Mesodermal cell (in vitro differentiated cells): ENCODE results near the gene HADH. TPM values are rescaled to one million over a fixed set of nuclear protein-coding genes. Genes with fewer than 3 reads are reported as not detected.
"Not testable (repeated sequence)": the region's sequence is repeated elsewhere in the genome, so short reads cannot be mapped to it uniquely, and the experiment has no call there.

ENCODE experiments used
- H3K27ac ChIP-seq: 2 replicates; pipeline ENCODE4 v1.7.0; 2013; ENCODE audit warnings: mild to moderate bottlenecking, low read depth, low read length, moderate library complexity; ENCODE audit not compliant: severe bottlenecking
- H3K36me3 ChIP-seq: 2 replicates; pipeline ENCODE4 v1.7.1; 2013; ENCODE audit warnings: mild to moderate bottlenecking, low read length, moderate library complexity; ENCODE audit not compliant: control insufficient read depth, insufficient read depth
- H3K4me1 ChIP-seq: one replicate; pipeline ENCODE4 v1.7.1; 2013; ENCODE audit warnings: mild to moderate bottlenecking, low read length; ENCODE audit not compliant: insufficient read depth, control insufficient read depth, poor library complexity, severe bottlenecking
- H3K4me3 ChIP-seq: 2 replicates; pipeline ENCODE4 v1.7.0; 2013; ENCODE audit warnings: low read length, control low read depth, mild to moderate bottlenecking; ENCODE audit not compliant: insufficient read depth, poor library complexity, severe bottlenecking; ENCODE audit errors: extremely low read depth
- H3K9me3 ChIP-seq: 2 replicates; pipeline ENCODE4 v1.7.1; 2013; ENCODE audit warnings: mild to moderate bottlenecking, low read length, moderate library complexity; ENCODE audit not compliant: control insufficient read depth
- WGBS, 2 experiments: methylation state at CpG; one replicate each; pipeline ENCODE4 v1.1.5; 2013; ENCODE audit warnings: missing lambda C conversion rate in 2 of 2; ENCODE audit not compliant: insufficient coverage in 2 of 2; 5-methylcytosine and 5-hydroxymethylcytosine counted together
- polyA plus RNA-seq, 2 experiments: library from polyadenylated mRNA; stranded (reverse); fragments of 50-300 nt; gene quantifications; one replicate each; pipeline ENCODE4 v1.2.3, GENCODE V29; 2013

HADH gene
- 49.8 TPM for polyA plus RNA-seq (2013, experiment 1 of 2)
- 49.9 TPM for polyA plus RNA-seq (2013, experiment 2 of 2)

- WGBS, 2 experiments: 0% methylated on average over 52 to 60 of the region's 78 CpGs
- Histone ChIP-seq H3K27ac (peak within 1 kb of the TSS; percentile 48), H3K4me1 (no peaks in the 10 kb centered on the region), H3K9me3 (no peaks in the 10 kb centered on the region), H3K4me3 (peak within 1 kb of the TSS; percentile 75), H3K36me3 (no peaks in the 10 kb centered on the region)
These were observed at the start of gene HADH for GRCh38 chr4:107989537-107990386. Gene HADH (plus strand): TSS chr4:107989889. CDS start chr4:107989933, 44 bp downstream.

- H3K27ac ChIP-seq: no peak overlapping the region
- H3K36me3 ChIP-seq: no peaks in the 10 kb centered on the region
- no peaks in the 10 kb centered on the region for H3K4me1 ChIP-seq
- WGBS, 2 experiments: 97 to 100% methylated on average over 2 of the region's 3 CpGs
- no peak overlapping the region for H3K4me3 ChIP-seq
- H3K9me3 ChIP-seq: no peaks in the 10 kb centered on the region
These were observed 43.9 kb upstream of the HADH start for GRCh38 chr4:107945809-107946208.

GRCh38 chr4:107950746-107951540 is 38.7 kb upstream of the HADH start:
- H3K36me3 ChIP-seq: no peaks in the 10 kb centered on the region
- WGBS, 2 experiments: no CpG with 5 or more reads among the region's 2 CpGs
- H3K4me1 ChIP-seq: peaks cover 5% of the 10 kb centered on the region
- H3K9me3 ChIP-seq: peaks cover 7% of the 10 kb centered on the region
- H3K27ac ChIP-seq: no peak overlapping the region
- no peak overlapping the region for H3K4me3 ChIP-seq

GRCh38 chr4:107951551-107951950 is 38.1 kb upstream of the HADH start:
- peaks cover 7% of the 10 kb centered on the region for H3K9me3 ChIP-seq
- H3K27ac ChIP-seq: no peak overlapping the region
- H3K4me3 ChIP-seq: no peak overlapping the region
- H3K36me3 ChIP-seq: no peaks in the 10 kb centered on the region
- peaks cover 5% of the 10 kb centered on the region for H3K4me1 ChIP-seq

GRCh38 chr4:107956011-107956410 is 33.7 kb upstream of the HADH start:
- Histone ChIP-seq H3K4me3 (no peak overlapping the region), H3K27ac (no peak overlapping the region), H3K36me3 (no peaks in the 10 kb centered on the region), H3K4me1 (peaks cover 5% of the 10 kb centered on the region), H3K9me3 (peaks cover 7% of the 10 kb centered on the region)
- no CpG with 5 or more reads among the region's 1 CpG for WGBS, 2 experiments

GRCh38 chr4:107966903-107967302 is 22.8 kb upstream of the HADH start:
- Histone ChIP-seq H3K36me3 (no peaks in the 10 kb centered on the region), H3K9me3 (no peaks in the 10 kb centered on the region), H3K4me1 (no peaks in the 10 kb centered on the region), H3K27ac (no peak overlapping the region), H3K4me3 (no peak overlapping the region)
- 87 to 89% methylated on average over 3 of the region's 4 CpGs for WGBS, 2 experiments

- H3K27ac ChIP-seq, H3K36me3 ChIP-seq, H3K9me3 ChIP-seq, H3K4me3 ChIP-seq, H3K4me1 ChIP-seq: not testable (repeated sequence)
These were observed 22.2 kb upstream of the HADH start for GRCh38 chr4:107967519-107967918.

GRCh38 chr4:107967921-107968320 is 21.8 kb upstream of the HADH start:
- 100% methylated on average over 1 of the region's 1 CpG for WGBS, 2 experiments
- H3K27ac ChIP-seq, H3K4me3 ChIP-seq, H3K4me1 ChIP-seq, H3K9me3 ChIP-seq, H3K36me3 ChIP-seq: not testable (repeated sequence)

- Histone ChIP-seq H3K27ac (no peak overlapping the region), H3K4me3 (no peak overlapping the region), H3K9me3 (no peaks in the 10 kb centered on the region), H3K4me1 (no peaks in the 10 kb centered on the region), H3K36me3 (no peaks in the 10 kb centered on the region)
- 86 to 89% methylated on average over 5 to 7 of the region's 12 CpGs for WGBS, 2 experiments
These were observed 19.5 kb upstream of the HADH start for GRCh38 chr4:107970063-107970798.

- Histone ChIP-seq H3K36me3 (no peaks in the 10 kb centered on the region), H3K4me1 (no peaks in the 10 kb centered on the region), H3K4me3 (no peak overlapping the region), H3K9me3 (no peaks in the 10 kb centered on the region), H3K27ac (no peak overlapping the region)
These were observed 17.1 kb upstream of the HADH start for GRCh38 chr4:107972605-107973004.
